ENCODE results near the gene FOXP1. TPM values are rescaled to one million over a fixed set of nuclear protein-coding genes. Genes with fewer than 3 reads are reported as not detected.

Gene FOXP1
- total RNA-seq, 4 donors from 2014 or later = 103 to 173 (median 140) TPM

- Histone ChIP-seq H3K9me3 (no peaks in the 10 kb centered on the region), H3K27me3 (no peaks in the 10 kb centered on the region), H3K27ac (peak overlapping the region in 1 of 4 donors; percentile 80), H3K4me1 (peaks cover 0 to 26% (median 0%) of the 10 kb centered on the region in 4 donors), H3K4me3 (no peak overlapping the region), H3K36me3 (peaks cover 0 to 43% (median 0%) of the 10 kb centered on the region in 3 donors)
- no peak for TF ChIP-seq POLR2A (IDR thresholded peaks at IDR 0.05)
- no peak for TF ChIP-seq CTCF (IDR thresholded peaks at IDR 0.05)
- DNase-seq = no peak
These were observed 598.6 kb downstream of the FOXP1 start for GRCh38 chr3:70984776-70985482.

GRCh38 chr3:70982700-70983140, 600.8 kb downstream of the FOXP1 start:
- Histone ChIP-seq H3K9me3 (no peaks in the 10 kb centered on the region), H3K27ac (peak overlapping the region; percentile 27 to 80 (median 67)), H3K4me3 (no peak overlapping the region), H3K4me1 (peaks cover 0 to 26% (median 0%) of the 10 kb centered on the region in 4 donors), H3K27me3 (no peaks in the 10 kb centered on the region), H3K36me3 (peaks cover 0 to 50% (median 0%) of the 10 kb centered on the region in 3 donors)
- no peak for DNase-seq
- TF ChIP-seq POLR2A (IDR thresholded peaks at IDR 0.05) (no peak), CTCF (IDR thresholded peaks at IDR 0.05) (no peak)

GRCh38 chr3:70982284-70982683, 601.2 kb downstream of the FOXP1 start:
- Histone ChIP-seq H3K9me3 (no peaks in the 10 kb centered on the region), H3K27ac (peak overlapping the region in 1 of 4 donors; percentile 80), H3K36me3 (peaks cover 0 to 50% (median 0%) of the 10 kb centered on the region in 3 donors), H3K4me3 (no peak overlapping the region), H3K27me3 (no peaks in the 10 kb centered on the region), H3K4me1 (peaks cover 0 to 26% (median 0%) of the 10 kb centered on the region in 4 donors)
- TF ChIP-seq POLR2A (IDR thresholded peaks at IDR 0.05) (no peak), CTCF (IDR thresholded peaks at IDR 0.05) (no peak)
- DNase-seq = no peak

GRCh38 chr3:70981231-70981880, 602.2 kb downstream of the FOXP1 start:
- Histone ChIP-seq H3K4me1 (peaks cover 0 to 26% (median 0%) of the 10 kb centered on the region in 4 donors), H3K4me3 (no peak overlapping the region), H3K27ac (peak overlapping the region in 3 of 4 donors; percentile 44 to 80 (median 50)), H3K36me3 (peaks cover 0 to 50% (median 0%) of the 10 kb centered on the region in 3 donors), H3K9me3 (no peaks in the 10 kb centered on the region), H3K27me3 (no peaks in the 10 kb centered on the region)
- no peak for DNase-seq
- TF ChIP-seq CTCF (IDR thresholded peaks at IDR 0.05) (no peak), POLR2A (IDR thresholded peaks at IDR 0.05) (no peak)

- no peak for TF ChIP-seq POLR2A (IDR thresholded peaks at IDR 0.05)
- no peak for TF ChIP-seq CTCF (IDR thresholded peaks at IDR 0.05)
- Histone ChIP-seq H3K4me1 (peaks cover 0 to 26% (median 0%) of the 10 kb centered on the region in 4 donors), H3K36me3 (peaks cover 0 to 50% (median 0%) of the 10 kb centered on the region in 3 donors), H3K4me3 (no peak overlapping the region), H3K27me3 (no peaks in the 10 kb centered on the region), H3K9me3 (no peaks in the 10 kb centered on the region), H3K27ac (peak overlapping the region in 1 of 4 donors; percentile 10)
- no peak for DNase-seq
These were observed 602.8 kb downstream of the FOXP1 start for GRCh38 chr3:70980646-70981170.
